ENCODE data around the gene SDHD.
"Not testable (repeated sequence)": the region's sequence is repeated elsewhere in the genome, so short reads cannot be mapped to it uniquely, and the experiment has no call there.

The SDHD gene

GRCh38 chr11:112057170-112057569 lies 29.5 kb upstream of the SDHD start:
- Histone ChIP-seq H3K9ac (ENCODE audit: low read depth in 1 of 2, low read length in 2 of 2) (no peak overlapping the region), H3K4me1 (ENCODE audit: control insufficient read depth in 2 of 2, insufficient read depth in 2 of 2, low read length in 2 of 2) (no peaks in the 10 kb centered on the region), H3K36me3 (ENCODE audit: control insufficient read depth in 2 of 2, insufficient read depth in 2 of 2, low read length in 2 of 2) (peaks cover 30 to 65% of the 10 kb centered on the region in 2 donors), H3K27me3 (ENCODE audit: control insufficient read depth in 2 of 2, insufficient read depth in 2 of 2, low read length in 2 of 2) (no peaks in the 10 kb centered on the region), H3K4me3 (ENCODE audit: low read length in 2 of 2) (no peak overlapping the region), H3K9me3 (ENCODE audit: control insufficient read depth in 2 of 2, low read length in 2 of 2) (no peaks in the 10 kb centered on the region), H3K27ac (ENCODE audit: low read depth in 2 of 2, low read length in 2 of 2) (no peak overlapping the region)

DNA sequence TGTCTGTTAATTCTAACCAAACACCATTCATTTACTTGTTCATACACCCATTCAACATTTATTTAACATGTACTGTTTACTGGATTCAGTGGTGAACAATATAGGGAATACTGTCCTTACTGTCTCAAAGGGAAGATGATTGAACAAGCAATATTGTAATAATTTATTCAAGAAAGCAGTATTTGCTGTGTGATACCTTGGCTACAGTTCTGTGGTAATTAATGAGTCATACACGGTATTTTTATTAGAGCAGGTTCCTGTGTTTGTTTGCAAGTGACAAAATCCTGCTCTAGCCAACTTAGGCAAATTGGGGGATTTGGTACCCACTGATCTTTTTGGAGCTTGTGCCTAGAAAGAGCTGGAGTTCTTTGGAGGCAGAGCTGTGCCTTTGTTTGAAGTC lies 28.6 kb upstream of the SDHD start:
- peaks cover 31 to 68% of the 10 kb centered on the region in 2 donors for H3K36me3 ChIP-seq (ENCODE audit: control insufficient read depth in 2 of 2, insufficient read depth in 2 of 2, low read length in 2 of 2)

DNA sequence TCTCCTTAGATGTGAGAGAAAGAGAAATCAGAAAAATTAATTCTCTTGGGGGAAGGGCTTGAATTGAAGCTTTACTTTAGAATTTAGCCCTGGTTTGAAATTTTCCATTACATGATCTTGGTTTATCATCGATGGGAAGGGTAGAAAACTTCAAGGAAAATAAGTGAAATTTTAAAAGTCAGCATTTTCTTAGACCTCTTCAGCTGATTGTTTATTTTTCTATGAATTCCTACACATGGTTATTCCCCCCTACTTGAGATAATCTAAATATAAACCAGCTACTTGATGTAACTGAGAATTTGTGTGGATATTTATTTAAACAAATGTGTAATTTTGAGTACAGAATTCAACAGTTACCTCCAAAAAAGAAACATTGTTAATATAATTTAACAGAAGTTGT lies 23.8 kb upstream of the SDHD start:
- H3K4me1 ChIP-seq (ENCODE audit: control insufficient read depth in 2 of 2, insufficient read depth in 2 of 2, low read length in 2 of 2) = no peaks in the 10 kb centered on the region
- H3K4me3 ChIP-seq (ENCODE audit: low read length in 2 of 2) = no peak overlapping the region
- peaks cover 25 to 40% of the 10 kb centered on the region in 2 donors for H3K36me3 ChIP-seq (ENCODE audit: control insufficient read depth in 2 of 2, insufficient read depth in 2 of 2, low read length in 2 of 2)
- H3K27me3 ChIP-seq (ENCODE audit: control insufficient read depth in 2 of 2, insufficient read depth in 2 of 2, low read length in 2 of 2) = no peaks in the 10 kb centered on the region
- no peak overlapping the region for H3K9ac ChIP-seq (ENCODE audit: low read depth in 1 of 2, low read length in 2 of 2)
- no peak overlapping the region for H3K27ac ChIP-seq (ENCODE audit: low read depth in 2 of 2, low read length in 2 of 2)
- H3K9me3 ChIP-seq (ENCODE audit: control insufficient read depth in 2 of 2, low read length in 2 of 2) = no peaks in the 10 kb centered on the region

More for the DNA sequence above, 28.6 kb upstream of the SDHD start:
- no peak overlapping the region for H3K4me3 ChIP-seq (ENCODE audit: low read length in 2 of 2)
- no peak overlapping the region for H3K27ac ChIP-seq (ENCODE audit: low read depth in 2 of 2, low read length in 2 of 2)
- H3K4me1 ChIP-seq (ENCODE audit: control insufficient read depth in 2 of 2, insufficient read depth in 2 of 2, low read length in 2 of 2) = no peaks in the 10 kb centered on the region
- H3K9ac ChIP-seq (ENCODE audit: low read depth in 1 of 2, low read length in 2 of 2) = no peak overlapping the region
- H3K9me3 ChIP-seq (ENCODE audit: control insufficient read depth in 2 of 2, low read length in 2 of 2) = no peaks in the 10 kb centered on the region
- no peaks in the 10 kb centered on the region for H3K27me3 ChIP-seq (ENCODE audit: control insufficient read depth in 2 of 2, insufficient read depth in 2 of 2, low read length in 2 of 2)

GRCh38 chr11:112073941-112074811 lies 12.5 kb upstream of the SDHD start, which contains the start of the genes NKAPD1 and PIH1D2:
NKAPD1 (plus strand) TSS chr11:112074299; CDS start chr11:112075575, 1,276 bp downstream.
PIH1D2 (minus strand) TSS chr11:112074017; CDS start chr11:112073174, 843 bp downstream.
- H3K9me3 ChIP-seq (ENCODE audit: control insufficient read depth in 2 of 2, low read length in 2 of 2) = no peaks in the 10 kb centered on the region
- H3K4me1 ChIP-seq (ENCODE audit: control insufficient read depth in 2 of 2, insufficient read depth in 2 of 2, low read length in 2 of 2) = peaks cover 6% of the 10 kb centered on the region in 2 donors
- H3K9ac ChIP-seq (ENCODE audit: low read depth in 1 of 2, low read length in 2 of 2) = peak within 1 kb of the TSS; percentile 87 to 90
- H3K4me3 ChIP-seq (ENCODE audit: low read length in 2 of 2) = peak within 1 kb of the TSS; percentile 92 to 95
- H3K27ac ChIP-seq (ENCODE audit: low read depth in 2 of 2, low read length in 2 of 2) = peak within 1 kb of the TSS; percentile 90 to 92
- H3K36me3 ChIP-seq (ENCODE audit: control insufficient read depth in 2 of 2, insufficient read depth in 2 of 2, low read length in 2 of 2) = peaks cover 7 to 19% of the 10 kb centered on the region in 2 donors
- no peaks in the 10 kb centered on the region for H3K27me3 ChIP-seq (ENCODE audit: control insufficient read depth in 2 of 2, insufficient read depth in 2 of 2, low read length in 2 of 2)

- Histone ChIP-seq H3K27ac (ENCODE audit: low read depth in 2 of 2, low read length in 2 of 2) (no peak overlapping the region), H3K9ac (ENCODE audit: low read depth in 1 of 2, low read length in 2 of 2) (no peak overlapping the region), H3K4me1 (ENCODE audit: control insufficient read depth in 2 of 2, insufficient read depth in 2 of 2, low read length in 2 of 2) (peaks cover 12 to 15% of the 10 kb centered on the region in 2 donors), H3K36me3 (ENCODE audit: control insufficient read depth in 2 of 2, insufficient read depth in 2 of 2, low read length in 2 of 2) (peaks cover 42 to 57% of the 10 kb centered on the region in 2 donors), H3K4me3 (ENCODE audit: low read length in 2 of 2) (no peak overlapping the region), H3K27me3 (ENCODE audit: control insufficient read depth in 2 of 2, insufficient read depth in 2 of 2, low read length in 2 of 2) (no peaks in the 10 kb centered on the region), H3K9me3 (ENCODE audit: control insufficient read depth in 2 of 2, low read length in 2 of 2) (no peaks in the 10 kb centered on the region)
Measured at GRCh38 chr11:112082729-112083128, 3.9 kb upstream of the SDHD start.

GRCh38 chr11:112085822-112086421 lies 751 bp upstream of the SDHD start:
- H3K9ac ChIP-seq (ENCODE audit: low read depth in 1 of 2, low read length in 2 of 2) = peak overlapping the region; percentile 76 to 84
- H3K27me3 ChIP-seq (ENCODE audit: control insufficient read depth in 2 of 2, insufficient read depth in 2 of 2, low read length in 2 of 2) = no peaks in the 10 kb centered on the region
- peaks cover 50 to 59% of the 10 kb centered on the region in 2 donors for H3K36me3 ChIP-seq (ENCODE audit: control insufficient read depth in 2 of 2, insufficient read depth in 2 of 2, low read length in 2 of 2)
- H3K27ac ChIP-seq (ENCODE audit: low read depth in 2 of 2, low read length in 2 of 2) = peak overlapping the region; percentile 37 to 82
- H3K4me3 ChIP-seq (ENCODE audit: low read length in 2 of 2) = peak overlapping the region; percentile 84 to 98
- H3K4me1 ChIP-seq (ENCODE audit: control insufficient read depth in 2 of 2, insufficient read depth in 2 of 2, low read length in 2 of 2) = peaks cover 23 to 24% of the 10 kb centered on the region in 2 donors
- no peaks in the 10 kb centered on the region for H3K9me3 ChIP-seq (ENCODE audit: control insufficient read depth in 2 of 2, low read length in 2 of 2)

DNA sequence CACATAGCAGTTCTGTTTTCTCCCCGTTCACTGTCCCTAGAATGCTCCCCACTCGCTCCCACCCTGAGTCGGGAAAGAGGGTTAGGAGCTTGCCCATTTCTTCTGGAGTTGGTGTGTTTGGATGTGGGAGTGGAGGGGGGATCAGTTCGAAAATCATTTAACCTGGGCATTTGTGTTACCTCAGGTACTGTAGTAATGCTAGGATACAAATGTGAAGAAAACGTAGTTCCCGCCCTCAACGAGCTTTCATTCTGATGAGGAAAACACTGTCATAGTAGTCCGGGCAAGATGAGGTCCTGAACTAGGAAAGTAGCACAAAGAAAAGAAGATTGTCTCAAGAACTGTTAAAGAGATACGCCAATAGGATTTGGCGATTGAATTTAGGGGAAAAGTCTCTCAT lies 539 bp downstream of the SDHD start:
- Histone ChIP-seq H3K27me3 (ENCODE audit: control insufficient read depth in 2 of 2, insufficient read depth in 2 of 2, low read length in 2 of 2) (no peaks in the 10 kb centered on the region), H3K36me3 (ENCODE audit: control insufficient read depth in 2 of 2, insufficient read depth in 2 of 2, low read length in 2 of 2) (peaks cover 58 to 66% of the 10 kb centered on the region in 2 donors), H3K9me3 (ENCODE audit: control insufficient read depth in 2 of 2, low read length in 2 of 2) (no peaks in the 10 kb centered on the region), H3K9ac (ENCODE audit: low read depth in 1 of 2, low read length in 2 of 2) (peak overlapping the region; percentile 76 to 84), H3K4me3 (ENCODE audit: low read length in 2 of 2) (peak overlapping the region; percentile 84 to 98), H3K4me1 (ENCODE audit: control insufficient read depth in 2 of 2, insufficient read depth in 2 of 2, low read length in 2 of 2) (peaks cover 23 to 24% of the 10 kb centered on the region in 2 donors), H3K27ac (ENCODE audit: low read depth in 2 of 2, low read length in 2 of 2) (peak overlapping the region; percentile 68 to 82)

DNA sequence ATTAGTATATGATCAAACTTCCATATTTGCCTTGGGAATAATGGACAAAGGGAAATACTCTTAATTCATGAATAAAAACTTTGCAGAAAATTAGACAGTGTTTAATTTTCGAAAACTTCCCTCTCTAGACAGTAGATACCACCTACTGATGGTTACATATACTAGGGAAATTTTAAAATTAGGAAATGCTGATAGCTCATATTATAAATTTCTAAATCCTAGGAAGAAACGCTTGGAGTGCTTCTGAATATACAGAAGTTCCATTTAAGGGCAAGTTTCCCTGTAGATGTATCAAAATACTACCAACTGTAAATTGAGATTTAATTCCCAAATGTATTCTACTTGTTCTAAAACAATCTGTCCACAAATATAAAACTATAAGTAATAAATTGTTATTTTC lies 8.6 kb downstream of the SDHD start:
- not testable (repeated sequence) for H3K9ac ChIP-seq (ENCODE audit: low read depth in 1 of 2, low read length in 2 of 2); H3K27me3 ChIP-seq (ENCODE audit: control insufficient read depth in 2 of 2, insufficient read depth in 2 of 2, low read length in 2 of 2); H3K27ac ChIP-seq (ENCODE audit: low read depth in 2 of 2, low read length in 2 of 2); H3K9me3 ChIP-seq (ENCODE audit: control insufficient read depth in 2 of 2, low read length in 2 of 2); H3K4me1 ChIP-seq (ENCODE audit: control insufficient read depth in 2 of 2, insufficient read depth in 2 of 2, low read length in 2 of 2); H3K4me3 ChIP-seq (ENCODE audit: low read length in 2 of 2)
- H3K36me3 ChIP-seq (ENCODE audit: control insufficient read depth in 2 of 2, insufficient read depth in 2 of 2, low read length in 2 of 2) = peaks cover 32 to 47% of the 10 kb centered on the region in 2 donors

DNA sequence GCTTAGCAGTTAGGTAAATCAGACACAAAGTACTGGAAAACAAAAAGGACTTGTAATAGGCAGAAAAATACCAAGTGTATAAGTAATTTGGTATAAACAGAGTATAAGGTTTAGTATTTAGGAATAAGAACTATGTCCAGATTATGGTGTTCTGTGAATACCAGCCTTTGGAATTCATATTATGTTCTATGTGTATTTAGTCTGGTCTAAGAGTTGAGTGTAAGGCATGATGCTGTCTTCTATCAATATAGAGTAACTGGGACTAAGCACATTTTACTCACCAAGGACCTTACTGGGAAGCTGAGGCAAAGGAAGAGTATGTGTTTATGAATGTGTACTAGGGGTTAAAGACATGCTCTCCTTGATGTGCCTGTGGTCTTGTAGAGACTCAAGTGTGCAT lies 9.5 kb downstream of the SDHD start:
- peaks cover 28 to 41% of the 10 kb centered on the region in 2 donors for H3K36me3 ChIP-seq (ENCODE audit: control insufficient read depth in 2 of 2, insufficient read depth in 2 of 2, low read length in 2 of 2)
- H3K9me3 ChIP-seq (ENCODE audit: control insufficient read depth in 2 of 2, low read length in 2 of 2) = no peaks in the 10 kb centered on the region
- no peak overlapping the region for H3K27ac ChIP-seq (ENCODE audit: low read depth in 2 of 2, low read length in 2 of 2)

More for the DNA sequence above, 9.5 kb downstream of the SDHD start:
- Histone ChIP-seq H3K4me3 (ENCODE audit: low read length in 2 of 2) (no peak overlapping the region), H3K27me3 (ENCODE audit: control insufficient read depth in 2 of 2, insufficient read depth in 2 of 2, low read length in 2 of 2) (no peaks in the 10 kb centered on the region), H3K9ac (ENCODE audit: low read depth in 1 of 2, low read length in 2 of 2) (no peak overlapping the region), H3K4me1 (ENCODE audit: control insufficient read depth in 2 of 2, insufficient read depth in 2 of 2, low read length in 2 of 2) (no peaks in the 10 kb centered on the region)

Data from mucosa of rectum (tissue), 2 donors.